ENCODE data around the gene MYO6. TPM values are rescaled to one million over a fixed set of nuclear protein-coding genes. Genes with fewer than 3 reads are reported as not detected.

Gene MYO6
- total RNA-seq, 1 donor = 15.2 TPM

DNA sequence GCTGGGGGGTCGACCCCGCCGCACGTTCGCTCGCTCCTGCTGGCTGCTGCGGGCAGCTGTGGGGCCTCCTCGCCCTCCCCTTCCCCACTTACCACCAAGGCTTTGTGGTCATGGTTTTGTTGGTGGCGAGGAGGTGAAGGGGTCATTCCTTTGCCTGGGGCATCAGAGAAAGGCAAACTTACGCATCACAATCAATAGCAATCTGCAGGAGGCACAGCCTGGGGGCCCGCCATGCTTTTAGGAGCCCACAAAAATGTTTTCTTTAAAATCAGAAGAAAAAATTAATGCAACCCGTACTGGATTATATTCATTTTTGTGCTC lies 186.4 kb downstream of the MYO6 start:
- H3K36me3 ChIP-seq (ENCODE audit: insufficient read depth, low read length) = no peaks in the 10 kb centered on the region
- no peaks in the 10 kb centered on the region for H3K27me3 ChIP-seq (ENCODE audit: insufficient read depth, low read length)
- H4K20me1 ChIP-seq (ENCODE audit: insufficient read depth, low read length) = no peaks in the 10 kb centered on the region

DNA sequence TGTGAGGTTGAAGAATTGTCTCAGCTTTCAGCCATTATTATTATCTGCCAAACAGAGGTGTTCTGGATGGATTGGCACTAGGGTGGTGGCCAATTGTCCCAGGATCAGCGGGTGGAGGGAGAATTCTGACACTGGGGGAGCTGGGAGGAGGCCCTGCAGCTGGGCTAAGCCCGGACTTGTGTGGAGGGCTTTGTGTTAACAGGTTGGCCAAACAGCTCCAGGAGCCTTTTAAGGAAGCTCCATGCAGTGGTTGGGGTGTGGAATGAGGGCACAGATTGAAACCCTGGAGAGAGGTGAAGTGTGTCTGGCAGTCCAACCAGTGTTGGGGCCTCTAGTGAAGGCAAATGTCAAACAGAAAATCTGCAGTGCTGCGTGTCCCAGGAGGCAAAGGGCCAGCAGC lies 187.6 kb downstream of the MYO6 start:
- TF ChIP-seq, protein P1, sequence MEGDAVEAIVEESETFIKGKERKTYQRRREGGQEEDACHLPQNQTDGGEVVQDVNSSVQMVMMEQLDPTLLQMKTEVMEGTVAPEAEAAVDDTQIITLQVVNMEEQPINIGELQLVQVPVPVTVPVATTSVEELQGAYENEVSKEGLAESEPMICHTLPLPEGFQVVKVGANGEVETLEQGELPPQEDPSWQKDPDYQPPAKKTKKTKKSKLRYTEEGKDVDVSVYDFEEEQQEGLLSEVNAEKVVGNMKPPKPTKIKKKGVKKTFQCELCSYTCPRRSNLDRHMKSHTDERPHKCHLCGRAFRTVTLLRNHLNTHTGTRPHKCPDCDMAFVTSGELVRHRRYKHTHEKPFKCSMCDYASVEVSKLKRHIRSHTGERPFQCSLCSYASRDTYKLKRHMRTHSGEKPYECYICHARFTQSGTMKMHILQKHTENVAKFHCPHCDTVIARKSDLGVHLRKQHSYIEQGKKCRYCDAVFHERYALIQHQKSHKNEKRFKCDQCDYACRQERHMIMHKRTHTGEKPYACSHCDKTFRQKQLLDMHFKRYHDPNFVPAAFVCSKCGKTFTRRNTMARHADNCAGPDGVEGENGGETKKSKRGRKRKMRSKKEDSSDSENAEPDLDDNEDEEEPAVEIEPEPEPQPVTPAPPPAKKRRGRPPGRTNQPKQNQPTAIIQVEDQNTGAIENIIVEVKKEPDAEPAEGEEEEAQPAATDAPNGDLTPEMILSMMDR (IDR thresholded peaks at IDR 0.05; ENCODE audit: extremely low read depth, low read depth, low read length) = no peak
- no peak overlapping the region for H2AFZ ChIP-seq (ENCODE audit: low read length)

More for the DNA sequence above, 186.4 kb downstream of the MYO6 start:
- TF ChIP-seq, protein P1 (IDR thresholded peaks at IDR 0.05; ENCODE audit: extremely low read depth, low read depth, low read length) = no peak
- Histone ChIP-seq H2AFZ (ENCODE audit: low read length) (peak overlapping the region; percentile 95), H3K4me2 (ENCODE audit: insufficient read depth, low read length) (peak overlapping the region; percentile 96), H3K4me1 (ENCODE audit: insufficient read depth, low read length) (peaks cover 9% of the 10 kb centered on the region), H3K79me2 (ENCODE audit: insufficient read depth, low read length) (no peaks in the 10 kb centered on the region), H3K27ac (ENCODE audit: low read depth, low read length) (no peak overlapping the region), H3K9me3 (ENCODE audit: low read depth, low read length) (no peaks in the 10 kb centered on the region), H3K4me3 (ENCODE audit: insufficient read depth, low read length) (peak overlapping the region; percentile 67)
- DNase-seq (ENCODE audit: insufficient read length, low spot score, missing footprints) = no peak

DNA sequence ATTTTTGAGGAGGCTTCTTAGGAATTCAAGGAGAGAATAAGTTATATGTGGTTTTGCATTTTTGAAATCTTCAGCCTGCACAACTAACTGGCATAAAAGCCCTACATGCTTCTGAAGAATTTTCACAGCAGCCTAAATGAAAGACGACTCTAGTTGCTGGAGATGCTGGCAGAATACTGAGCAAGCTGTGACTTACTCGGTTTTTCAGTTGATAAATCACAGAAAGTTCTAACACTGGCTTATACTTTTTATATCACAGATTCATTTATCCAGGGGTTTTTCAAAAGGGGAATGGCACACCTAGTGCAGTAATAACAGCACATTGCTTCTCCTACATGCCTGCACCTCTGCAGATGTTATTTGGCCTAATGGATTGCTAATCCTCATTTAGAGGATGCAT lies 188.8 kb downstream of the MYO6 start:
- Histone ChIP-seq H3K36me3 (ENCODE audit: insufficient read depth, low read length) (no peaks in the 10 kb centered on the region), H3K9me3 (ENCODE audit: low read depth, low read length) (no peaks in the 10 kb centered on the region), H3K4me2 (ENCODE audit: insufficient read depth, low read length) (no peak overlapping the region), H3K27ac (ENCODE audit: low read depth, low read length) (no peak overlapping the region), H3K27me3 (ENCODE audit: insufficient read depth, low read length) (no peaks in the 10 kb centered on the region), H2AFZ (ENCODE audit: low read length) (no peak overlapping the region), H4K20me1 (ENCODE audit: insufficient read depth, low read length) (no peaks in the 10 kb centered on the region), H3K79me2 (ENCODE audit: insufficient read depth, low read length) (no peaks in the 10 kb centered on the region), H3K4me3 (ENCODE audit: insufficient read depth, low read length) (no peak overlapping the region), H3K4me1 (ENCODE audit: insufficient read depth, low read length) (peaks cover 9% of the 10 kb centered on the region)
- DNase-seq (ENCODE audit: insufficient read length, low spot score, missing footprints) = no peak
- TF ChIP-seq, protein P1 (IDR thresholded peaks at IDR 0.05; ENCODE audit: extremely low read depth, low read depth, low read length) = no peak

More for the DNA sequence above, 187.6 kb downstream of the MYO6 start:
- Histone ChIP-seq H3K4me2 (ENCODE audit: insufficient read depth, low read length) (no peak overlapping the region), H3K27ac (ENCODE audit: low read depth, low read length) (no peak overlapping the region), H3K27me3 (ENCODE audit: insufficient read depth, low read length) (no peaks in the 10 kb centered on the region), H3K4me1 (ENCODE audit: insufficient read depth, low read length) (peaks cover 9% of the 10 kb centered on the region), H3K9me3 (ENCODE audit: low read depth, low read length) (no peaks in the 10 kb centered on the region), H3K36me3 (ENCODE audit: insufficient read depth, low read length) (no peaks in the 10 kb centered on the region), H3K79me2 (ENCODE audit: insufficient read depth, low read length) (no peaks in the 10 kb centered on the region), H4K20me1 (ENCODE audit: insufficient read depth, low read length) (no peaks in the 10 kb centered on the region), H3K4me3 (ENCODE audit: insufficient read depth, low read length) (no peak overlapping the region)
- DNase-seq (ENCODE audit: insufficient read length, low spot score, missing footprints) = no peak

DNA sequence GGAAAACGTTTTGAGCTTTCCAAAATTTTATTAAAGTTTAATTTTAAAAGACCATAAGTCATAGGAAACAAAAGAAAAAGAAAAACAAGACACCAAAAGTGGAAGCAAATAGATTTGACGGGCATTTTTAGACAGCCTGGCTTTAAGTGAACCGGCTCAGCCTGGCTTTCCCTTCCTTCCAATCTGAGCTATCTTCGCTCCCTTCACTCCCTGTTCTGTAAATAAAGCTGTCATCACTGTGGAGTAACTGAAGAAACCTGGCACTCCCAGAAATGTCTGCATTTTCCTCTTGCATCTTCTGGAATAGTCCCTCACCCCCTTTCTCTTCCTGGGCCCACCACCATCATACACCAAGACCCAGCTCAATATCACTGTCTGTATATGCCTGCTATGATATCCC lies 191.5 kb downstream of the MYO6 start:
- no peak overlapping the region for H3K4me2 ChIP-seq (ENCODE audit: insufficient read depth, low read length)
- no peaks in the 10 kb centered on the region for H3K9me3 ChIP-seq (ENCODE audit: low read depth, low read length)
- DNase-seq (ENCODE audit: insufficient read length, low spot score, missing footprints) = no peak
- H3K27me3 ChIP-seq (ENCODE audit: insufficient read depth, low read length) = no peaks in the 10 kb centered on the region
- no peak overlapping the region for H3K27ac ChIP-seq (ENCODE audit: low read depth, low read length)
- H3K4me3 ChIP-seq (ENCODE audit: insufficient read depth, low read length) = no peak overlapping the region
- H4K20me1 ChIP-seq (ENCODE audit: insufficient read depth, low read length) = no peaks in the 10 kb centered on the region
- TF ChIP-seq, protein P1 (IDR thresholded peaks at IDR 0.05; ENCODE audit: extremely low read depth, low read depth, low read length) = no peak
- no peaks in the 10 kb centered on the region for H3K36me3 ChIP-seq (ENCODE audit: insufficient read depth, low read length)
- no peak overlapping the region for H2AFZ ChIP-seq (ENCODE audit: low read length)
- no peaks in the 10 kb centered on the region for H3K79me2 ChIP-seq (ENCODE audit: insufficient read depth, low read length)
- peaks cover under 1% of the 10 kb centered on the region for H3K4me1 ChIP-seq (ENCODE audit: insufficient read depth, low read length)

All from osteoblast (primary cell).